SIG-M5 treated with dmso at 0.1 percent for 504 hours (cell line): ENCODE data around the gene WDR77.

ENCODE experiments used
- DNase-seq: peaks from one replicate; lab custom pipeline; 2025; ENCODE audit not compliant: unreplicated experiment; lab: John Stamatoyannopoulos, UW

WDR77 gene

GRCh38 chr1:111470596-111470995 lies 21.5 kb upstream of the WDR77 start:
- no peak for DNase-seq

GRCh38 chr1:111469539-111469938 lies 20.5 kb upstream of the WDR77 start:
- DNase-seq, result no peak

GRCh38 chr1:111468717-111469100 lies 19.7 kb upstream of the WDR77 start:
- no peak for DNase-seq

GRCh38 chr1:111467865-111468716 lies 19.0 kb upstream of the WDR77 start:
- no peak for DNase-seq

- DNase-seq, result no peak
Observed at GRCh38 chr1:111466480-111466879, 17.4 kb upstream of the WDR77 start.

GRCh38 chr1:111465754-111466153 lies 16.7 kb upstream of the WDR77 start:
- no peak for DNase-seq

- DNase-seq, result no peak
Observed at GRCh38 chr1:111463029-111463683, 14.1 kb upstream of the WDR77 start.

GRCh38 chr1:111462370-111463028 lies 13.4 kb upstream of the WDR77 start:
- DNase-seq, result no peak

GRCh38 chr1:111461765-111462164 lies 12.7 kb upstream of the WDR77 start:
- DNase-seq, result no peak

- DNase-seq, result no peak
Observed at GRCh38 chr1:111455642-111456031, 6.6 kb upstream of the WDR77 start.

- DNase-seq, result no peak
Observed at GRCh38 chr1:111454859-111455641, 6.0 kb upstream of the WDR77 start.

- no peak for DNase-seq
Observed at GRCh38 chr1:111453706-111454105, 4.7 kb upstream of the WDR77 start.

- DNase-seq, result no peak
Observed at GRCh38 chr1:111452581-111452980, 3.5 kb upstream of the WDR77 start.

GRCh38 chr1:111450185-111450584 lies 1.1 kb upstream of the WDR77 start:
- DNase-seq, result no peak

GRCh38 chr1:111449703-111450017 lies 604 bp upstream of the WDR77 start:
- DNase-seq, result no peak

- DNase-seq, result no peak
Observed at GRCh38 chr1:111448482-111448917, 556 bp downstream of the WDR77 start.

GRCh38 chr1:111446967-111447892 lies 1.8 kb downstream of the WDR77 start:
- no peak for DNase-seq

- no peak for DNase-seq
Observed at GRCh38 chr1:111446546-111446945, 2.5 kb downstream of the WDR77 start.

- DNase-seq, result no peak
Observed at GRCh38 chr1:111444031-111444430, 5.0 kb downstream of the WDR77 start.

- no peak for DNase-seq
Observed at GRCh38 chr1:111442457-111442856, 6.6 kb downstream of the WDR77 start.
